Activated CD8-positive, alpha-beta memory T cell treated with anti-CD3 and anti-CD28 coated beads, Interleukin-2, amount 50 U/mL, for 1 hour (primary cell): ENCODE data around the gene RAI1.
"Not testable (repeated sequence)": the region's sequence is repeated elsewhere in the genome, so short reads cannot be mapped to it uniquely, and the experiment has no call there.

Source experiments
- DNase-seq: peaks from one replicate; pipeline ENCODE4 v3.0.0-alpha.2; 2020; ENCODE audit errors: extremely low read depth

RAI1 gene

GRCh38 chr17:17665255-17665654, 16.0 kb upstream of the RAI1 start:
- no peak for DNase-seq

DNA sequence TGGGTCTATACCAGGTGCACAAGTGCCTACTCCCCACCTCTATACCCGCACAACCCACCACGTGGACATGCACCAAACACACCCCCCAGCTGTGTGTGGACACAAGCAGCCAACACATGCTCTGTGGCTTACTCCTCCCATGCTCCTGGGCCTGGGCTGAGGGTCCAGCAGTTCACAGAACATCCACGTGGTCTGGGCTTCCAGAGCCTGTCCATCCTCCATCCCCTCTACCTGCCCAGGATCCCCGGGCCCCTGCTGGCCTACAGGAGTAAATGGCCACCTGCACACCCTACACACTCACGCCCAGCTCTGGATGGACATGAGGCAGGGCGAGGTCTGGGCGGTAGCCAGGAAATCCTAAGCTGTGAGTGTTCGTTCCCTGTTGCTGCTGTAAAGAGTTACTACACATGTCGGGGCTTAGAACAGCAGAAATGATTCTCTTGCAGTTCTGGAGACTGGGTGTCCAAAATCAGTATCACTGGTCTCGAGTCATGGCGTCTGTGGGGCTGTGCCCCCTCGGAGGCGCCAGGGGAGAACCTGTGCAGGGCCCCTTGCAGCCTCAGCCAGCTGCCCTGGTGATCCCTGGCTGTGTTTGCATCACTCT, 15.0 kb upstream of the RAI1 start:
- no peak for DNase-seq

DNA sequence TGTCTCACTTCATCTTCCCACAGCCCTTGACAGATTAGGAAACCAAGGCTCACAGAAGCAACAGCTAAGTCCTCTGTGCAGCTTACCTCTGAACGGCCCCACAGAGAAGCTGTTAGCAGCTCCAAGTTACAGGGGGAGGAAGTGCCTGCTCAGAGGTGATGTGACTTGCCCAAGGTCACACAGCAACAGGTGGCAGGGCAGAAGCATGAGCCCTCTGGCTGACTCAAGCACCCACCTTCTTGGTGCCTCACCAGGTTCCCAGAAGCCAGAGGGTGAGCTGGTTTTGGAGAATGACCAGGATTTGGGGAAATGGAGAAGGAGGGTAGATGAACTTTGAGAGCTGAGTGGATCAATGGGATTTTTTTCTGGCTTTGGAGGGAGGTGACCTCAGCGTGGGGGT, 14.0 kb upstream of the RAI1 start:
- DNase-seq: no peak

DNA sequence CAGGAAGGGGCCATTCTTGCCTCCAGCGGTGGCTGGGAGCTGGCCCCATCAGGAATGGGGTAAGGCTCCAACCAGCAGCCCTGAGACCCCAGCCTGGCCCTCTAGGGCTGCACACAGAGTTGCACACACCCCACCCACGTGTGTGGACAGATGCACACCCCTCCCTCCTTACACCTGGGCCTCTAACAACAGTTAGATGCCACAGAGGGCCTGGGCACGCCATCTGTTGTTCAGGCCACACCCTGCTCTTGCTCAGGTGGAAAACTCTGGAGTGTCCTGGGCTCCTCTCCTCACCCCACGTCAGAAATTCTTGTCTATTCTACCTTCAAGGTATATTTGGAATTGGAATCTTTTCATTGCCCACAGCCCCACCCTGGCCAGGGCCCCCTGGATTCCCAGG, 13.3 kb upstream of the RAI1 start:
- no peak for DNase-seq

- DNase-seq: no peak
These were observed 12.9 kb upstream of the RAI1 start for GRCh38 chr17:17668358-17668757.

- DNase-seq: no peak
These were observed 12.3 kb upstream of the RAI1 start for GRCh38 chr17:17668775-17669579.

DNA sequence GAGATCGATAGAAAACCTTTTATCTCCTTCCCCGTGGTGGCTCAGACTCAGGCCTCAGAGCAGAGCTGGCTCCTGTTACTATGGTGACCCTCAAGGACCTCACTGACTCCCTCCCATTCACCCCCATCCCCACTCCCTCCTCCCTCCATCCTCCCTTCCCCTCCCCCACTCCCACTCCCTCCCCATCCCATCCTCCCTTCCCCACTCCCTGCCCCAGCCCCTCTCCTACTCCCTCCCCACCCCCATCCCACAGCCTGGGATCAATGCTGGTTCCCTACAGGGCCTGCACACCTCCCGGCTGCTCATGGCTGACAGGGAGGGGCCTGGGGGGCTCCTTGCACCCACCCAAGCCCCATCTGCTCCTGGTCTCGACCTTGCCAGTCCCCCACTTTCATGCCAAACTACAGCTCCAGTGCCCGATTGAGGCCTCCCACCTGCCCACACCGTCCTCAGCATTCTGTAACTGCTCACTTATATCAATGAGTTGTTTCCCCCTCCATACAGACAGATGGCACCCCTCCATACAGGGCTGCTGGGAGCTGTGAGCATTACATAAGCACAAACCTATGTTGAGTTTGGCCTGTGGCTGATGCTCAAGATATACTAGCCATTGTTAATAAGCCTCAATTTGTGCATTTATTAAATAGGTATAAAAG, 11.6 kb upstream of the RAI1 start:
- no peak for DNase-seq

- no peak for DNase-seq
These were observed 10.5 kb upstream of the RAI1 start for GRCh38 chr17:17670701-17671305.

DNA sequence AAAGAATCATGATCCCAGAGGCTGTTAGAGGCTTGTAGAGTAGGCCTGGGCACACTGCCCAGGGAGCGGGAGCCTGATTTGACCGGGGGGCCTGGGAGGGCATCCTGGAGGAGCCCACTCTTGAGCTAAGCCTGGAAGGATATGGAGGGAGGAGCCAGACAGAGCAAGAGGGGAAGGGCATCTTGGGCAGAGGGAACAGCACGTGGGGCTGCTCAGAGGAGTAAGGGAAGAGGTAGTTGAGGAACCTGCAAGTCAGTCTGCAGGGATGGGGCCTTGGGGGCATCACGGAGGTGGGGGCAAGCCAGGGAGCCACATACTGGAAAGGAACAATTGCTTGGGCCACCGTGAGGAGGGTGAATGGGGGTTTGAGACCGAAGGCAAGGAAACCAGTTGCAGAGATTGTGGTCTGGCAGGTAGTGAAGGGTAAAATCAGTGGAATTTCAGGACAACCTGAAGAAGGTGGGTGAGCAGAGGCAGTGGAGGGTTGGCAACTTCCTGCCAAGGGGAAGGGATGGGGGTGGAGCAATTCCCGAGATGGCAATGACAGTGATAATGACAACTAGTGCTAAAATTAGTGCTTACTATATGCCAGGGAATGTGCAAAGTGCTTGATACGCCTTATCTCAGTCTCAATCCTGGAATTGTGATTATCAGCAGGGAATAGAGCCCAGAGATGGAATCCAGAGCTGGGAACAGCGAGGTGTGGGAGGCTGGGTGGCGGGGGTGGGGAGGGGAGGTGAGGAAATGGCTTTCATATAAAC, 9.7 kb upstream of the RAI1 start:
- no peak for DNase-seq

- DNase-seq: no peak
These were observed 8.5 kb upstream of the RAI1 start for GRCh38 chr17:17672453-17673368.

DNA sequence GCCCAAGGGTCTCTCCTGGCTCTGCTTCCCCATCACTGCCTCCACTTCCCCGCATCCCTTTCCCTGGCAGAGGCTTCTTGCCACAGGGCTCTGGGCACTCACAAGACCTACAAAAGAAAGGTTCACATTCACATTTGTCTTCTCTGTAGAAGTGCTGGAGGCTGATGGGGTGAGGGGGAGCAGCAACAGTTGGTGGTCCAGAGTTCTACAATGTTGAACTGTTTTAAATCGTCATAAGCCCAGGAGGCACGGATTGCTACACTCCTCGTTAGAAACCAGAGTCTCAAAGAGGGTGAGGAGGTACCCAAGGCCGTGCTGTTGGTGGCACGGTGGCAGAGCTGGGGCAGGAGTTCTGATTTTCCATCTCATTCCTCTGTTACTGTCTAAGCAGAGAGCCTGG, 5.8 kb upstream of the RAI1 start:
- no peak for DNase-seq

- DNase-seq: no peak
These were observed 5.2 kb upstream of the RAI1 start for GRCh38 chr17:17675925-17676534.

GRCh38 chr17:17676752-17677151, 4.5 kb upstream of the RAI1 start:
- DNase-seq: no peak

GRCh38 chr17:17677299-17678040, 3.8 kb upstream of the RAI1 start:
- no peak for DNase-seq

DNA sequence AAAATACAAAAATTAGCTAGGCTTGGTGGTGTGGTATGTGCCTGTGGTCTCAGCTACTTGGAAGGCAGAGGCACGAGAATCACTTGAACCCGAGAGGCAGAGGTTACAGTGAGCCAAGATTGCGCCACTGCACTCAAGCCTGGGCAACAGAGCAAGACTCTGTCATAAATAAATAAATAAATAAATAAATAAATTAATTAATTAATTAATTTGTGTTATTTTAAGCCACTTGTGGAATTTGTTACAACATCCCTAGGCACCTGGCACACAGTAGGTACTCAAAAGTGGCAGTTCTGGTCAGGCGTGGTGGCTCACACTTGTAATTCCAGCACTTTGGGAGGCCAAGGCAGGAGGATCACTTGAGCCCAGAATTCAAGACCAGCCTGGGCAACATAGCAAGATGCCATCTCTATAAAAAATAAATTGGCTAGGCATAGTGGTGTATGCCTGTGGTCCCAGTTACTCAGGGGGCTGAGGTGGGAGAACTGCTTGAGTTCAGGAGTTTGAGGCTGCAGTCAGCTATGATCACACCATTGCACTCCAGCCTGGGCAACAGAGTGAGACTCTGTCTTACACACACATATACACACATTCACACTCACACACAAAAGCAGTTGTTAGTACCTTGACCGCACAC, 3.1 kb upstream of the RAI1 start:
- DNase-seq: not testable (repeated sequence)

DNA sequence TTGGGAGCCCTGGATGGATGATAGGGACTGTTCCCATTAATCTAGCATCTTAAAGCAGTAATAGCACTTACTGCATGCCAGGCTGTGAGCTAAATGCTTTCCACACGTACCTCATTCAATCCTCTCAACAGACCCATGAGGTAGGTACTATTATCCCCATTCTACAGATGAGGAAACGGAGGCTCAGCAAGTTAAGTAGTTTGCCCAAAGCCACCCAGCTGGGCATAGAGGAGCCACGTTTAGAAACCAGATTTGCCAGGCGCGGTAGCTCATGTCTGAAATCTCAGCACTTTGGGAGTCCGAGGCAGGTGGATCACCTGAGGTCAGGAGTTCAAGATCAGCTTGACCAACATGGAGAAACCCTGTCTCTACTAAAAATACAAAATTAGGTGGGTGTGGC, 2.0 kb upstream of the RAI1 start:
- no peak for DNase-seq

DNA sequence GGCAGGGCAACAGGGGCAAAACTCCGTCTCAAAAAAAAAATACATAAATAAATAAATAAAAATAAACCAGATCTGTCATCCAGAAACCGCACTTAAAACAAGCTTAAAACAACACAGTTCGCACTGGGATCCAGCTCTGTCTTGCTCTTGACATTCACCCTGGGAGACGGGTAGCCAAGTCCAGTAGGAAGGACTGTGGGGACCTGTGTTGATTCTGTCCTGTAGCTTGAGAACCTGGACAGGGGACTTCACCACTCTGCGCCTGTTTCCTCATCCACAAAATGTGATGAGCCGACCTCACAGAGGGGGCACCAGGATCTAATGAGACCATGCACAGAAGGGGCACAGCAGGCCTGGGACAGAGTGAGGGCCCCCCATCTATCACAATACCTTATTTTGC, 1.5 kb upstream of the RAI1 start:
- DNase-seq: no peak

GRCh38 chr17:17680477-17681186, 626 bp upstream of the RAI1 start:
- DNase-seq: no peak
